ENCODE results near the gene SURF6.
"Not testable (repeated sequence)": the region's sequence is repeated elsewhere in the genome, so short reads cannot be mapped to it uniquely, and the experiment has no call there.

DNA sequence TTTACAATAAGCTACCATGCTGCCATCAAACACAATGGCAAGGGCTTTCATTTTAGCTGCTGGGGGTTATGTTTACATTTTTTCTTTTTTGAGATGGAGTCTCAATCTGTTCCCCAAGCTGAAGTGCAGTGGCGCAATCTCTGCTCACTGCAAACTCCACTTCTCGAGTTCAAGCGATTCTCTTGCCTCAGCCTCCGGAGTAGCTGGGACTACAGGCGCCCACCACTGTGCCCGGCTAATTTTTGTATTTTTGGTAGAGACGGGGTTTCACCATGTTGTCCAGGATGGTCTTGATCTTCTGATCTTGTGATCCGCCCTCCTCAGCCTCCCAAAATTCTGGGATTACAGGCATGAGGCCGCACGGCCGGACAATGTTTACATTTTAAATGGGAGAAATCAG lies 1.1 kb downstream of the SURF6 start:
- not testable (repeated sequence) for TF ChIP-seq POLR2AphosphoS5, POLR2A (IDR thresholded peaks at IDR 0.05; ENCODE audit: low read depth, low read length)

Measured in GM12892 (cell line).